ENCODE data around the gene CC2D1A.

- TF ChIP-seq CTCF (IDR thresholded peaks at IDR 0.05; ENCODE audit: low read depth, low read length, poor library complexity, severe bottlenecking): no peak
- TF ChIP-seq EZH2phosphoT487 (IDR thresholded peaks at IDR 0.05; ENCODE audit: borderline replicate concordance, low read length): no peak
Measured at GRCh38 chr19:13965926-13966683, 60.1 kb downstream of the CC2D1A start.

Measured in DOHH2 (cell line).